Fibroblast of lung (primary cell): ENCODE measurements around the gene SART3. TPM values are rescaled to one million over a fixed set of nuclear protein-coding genes. Genes with fewer than 3 reads are reported as not detected.
"Not testable (repeated sequence)": the region's sequence is repeated elsewhere in the genome, so short reads cannot be mapped to it uniquely, and the experiment has no call there.

ENCODE experiments used
- DNase-seq, 2 donors: peaks; one replicate each; pipeline versions ENCODE4 v3.0.0 to v3.0.0-alpha.2; 2010; ENCODE audit warnings: low read depth in 2 of 2
- H2AFZ ChIP-seq: 2 replicates; pipeline ENCODE4 v1.5.1; 2012; ENCODE audit warnings: low read length, control low read depth, inconsistent platforms
- H3K27ac ChIP-seq: 2 replicates; pipeline ENCODE4 v1.5.1; 2011; ENCODE audit warnings: low read length, control low read depth; ENCODE audit not compliant: insufficient read depth
- H3K27me3 ChIP-seq: 2 replicates; pipeline ENCODE4 v1.5.1; 2011; ENCODE audit warnings: mild to moderate bottlenecking, low read length; ENCODE audit not compliant: control insufficient read depth, insufficient read depth
- H3K36me3 ChIP-seq: 2 replicates; pipeline ENCODE4 v1.5.1; 2011; ENCODE audit warnings: low read length; ENCODE audit not compliant: control insufficient read depth, insufficient read depth
- H3K4me1 ChIP-seq: 2 replicates; pipeline ENCODE4 v1.5.1; 2011; ENCODE audit warnings: low read length; ENCODE audit not compliant: control insufficient read depth, insufficient read depth; ENCODE audit errors: extremely low read depth
- H3K4me2 ChIP-seq: 2 replicates; pipeline ENCODE4 v1.5.1; 2011; ENCODE audit warnings: low read length, control low read depth; ENCODE audit not compliant: insufficient read depth; ENCODE audit errors: extremely low read depth
- H3K4me3 ChIP-seq, 4 experiments: fragments of 200-600 bp in 1 of 4; sonication (generic) in 1 of 4; replicated peaks in 1 of 4; 2 replicates each; pipeline ENCODE4 v1.5.1; 2011 to 2016; ENCODE audit warnings: low read length in 4 of 4, low read depth in 3 of 4, mild to moderate bottlenecking in 3 of 4, control low read depth in 2 of 4, inconsistent platforms in 1 of 4, mixed read lengths in 1 of 4; ENCODE audit not compliant: insufficient read depth in 1 of 4; ENCODE audit errors: control extremely low read depth in 1 of 4
- H3K79me2 ChIP-seq: 2 replicates; pipeline ENCODE4 v1.5.1; 2012; ENCODE audit warnings: mild to moderate bottlenecking, low read length, inconsistent platforms; ENCODE audit not compliant: control insufficient read depth, insufficient read depth
- H3K9ac ChIP-seq: 2 replicates; pipeline ENCODE4 v1.5.1; 2011; ENCODE audit warnings: mild to moderate bottlenecking, low read length, control low read depth; ENCODE audit not compliant: insufficient read depth
- H3K9me3 ChIP-seq: 2 replicates; pipeline ENCODE4 v1.5.1; 2012; ENCODE audit warnings: low read depth, low read length; ENCODE audit not compliant: control insufficient read depth, insufficient read depth
- H4K20me1 ChIP-seq: 2 replicates; pipeline ENCODE4 v1.5.1; 2011; ENCODE audit warnings: low read length; ENCODE audit not compliant: control insufficient read depth, insufficient read depth; ENCODE audit errors: extremely low read depth
- CTCF ChIP-seq, 2 donors: IDR thresholded peaks in 1 of 2; conservative IDR thresholded peaks in 1 of 2; 1 replicate in 1 of 2; 2 replicates in 1 of 2; pipeline ENCODE4 v1.5.1; 2011 to 2012; ENCODE audit warnings: low read length in 2 of 2, control low read depth in 1 of 2, inconsistent platforms in 1 of 2, low read depth in 1 of 2, mild to moderate bottlenecking in 1 of 2
- EZH2 ChIP-seq: IDR thresholded peaks from 2 replicates; pipeline ENCODE4 v1.5.1; 2012; ENCODE audit warnings: low read length, control low read depth, mild to moderate bottlenecking; ENCODE audit errors: missing control alignments
- polyA plus RNA-seq, 2 donors: library from polyadenylated mRNA; depleted of rRNA in 1 of 2; stranded (reverse) in 1 of 2; unstranded in 1 of 2; fragments of >200 nt; gene quantifications; 2 replicates each; pipeline ENCODE4 v1.2.1, GENCODE V29; 2011 to 2012; ENCODE audit warnings: missing spikeins in 1 of 2
- total RNA-seq: library from RNA; depleted of rRNA; stranded (reverse); fragments of >200 nt; gene quantifications from 2 replicates; pipeline ENCODE4 v1.2.1, GENCODE V29; 2014

Gene SART3
- total and polyA plus RNA-seq, 2 donors (not counting 1 experiment from before 2014, with no cell fraction given) = 15.5 to 157 TPM

- Histone ChIP-seq H3K9ac (no peak overlapping the region), H3K9me3 (no peaks in the 10 kb centered on the region), H2AFZ (no peak overlapping the region), H3K27me3 (no peaks in the 10 kb centered on the region), H4K20me1 (no peaks in the 10 kb centered on the region), H3K4me1 (peaks cover 15% of the 10 kb centered on the region), H3K4me3 (no peak overlapping the region), H3K79me2 (no peaks in the 10 kb centered on the region), H3K4me2 (no peak overlapping the region), H3K36me3 (no peaks in the 10 kb centered on the region), H3K27ac (no peak overlapping the region)
- TF ChIP-seq CTCF (conservative IDR thresholded peaks at IDR 0.05 in 1 of 2, IDR thresholded peaks at IDR 0.05 in 1 of 2; ENCODE audit: low read depth in 1 of 2, low read length in 2 of 2) (no peak), EZH2 (no peak)
- no peak for DNase-seq
These were observed 14.4 kb upstream of the SART3 start for GRCh38 chr12:108575199-108575912.

GRCh38 chr12:108574276-108574675 lies 13.3 kb upstream of the SART3 start:
- not testable (repeated sequence) for H3K9ac ChIP-seq, H2AFZ ChIP-seq
- H3K4me1 ChIP-seq = peaks cover 13% of the 10 kb centered on the region

GRCh38 chr12:108573317-108573716 lies 12.3 kb upstream of the SART3 start:
- Histone ChIP-seq H3K27ac (no peak overlapping the region), H3K4me3 (no peak overlapping the region), H4K20me1 (no peaks in the 10 kb centered on the region), H3K4me2 (no peak overlapping the region), H2AFZ (no peak overlapping the region), H3K9ac (no peak overlapping the region), H3K27me3 (no peaks in the 10 kb centered on the region), H3K36me3 (peaks cover 4% of the 10 kb centered on the region), H3K79me2 (no peaks in the 10 kb centered on the region), H3K4me1 (peaks cover 13% of the 10 kb centered on the region), H3K9me3 (no peaks in the 10 kb centered on the region)
- no peak for TF ChIP-seq EZH2
- DNase-seq = no peak

More at GRCh38 chr12:108574276-108574675, 13.3 kb upstream of the SART3 start:
- not testable (repeated sequence) for H3K27me3 ChIP-seq, DNase-seq, H3K4me2 ChIP-seq, H4K20me1 ChIP-seq, H3K36me3 ChIP-seq, H3K9me3 ChIP-seq, H3K79me2 ChIP-seq, H3K4me3 ChIP-seq, H3K27ac ChIP-seq

- H3K27ac ChIP-seq = no peak overlapping the region
- no peak overlapping the region for H2AFZ ChIP-seq
- H3K9me3 ChIP-seq = no peaks in the 10 kb centered on the region
- no peak overlapping the region for H3K9ac ChIP-seq
- H3K4me3 ChIP-seq = no peak overlapping the region
- no peak overlapping the region for H3K4me2 ChIP-seq
- H3K36me3 ChIP-seq = peaks cover 8% of the 10 kb centered on the region
- peaks cover 13% of the 10 kb centered on the region for H3K4me1 ChIP-seq
- H3K27me3 ChIP-seq = no peaks in the 10 kb centered on the region
- DNase-seq = peak in 1 of 2 donors; percentile 51
- TF ChIP-seq CTCF (conservative IDR thresholded peaks at IDR 0.05 in 1 of 2, IDR thresholded peaks at IDR 0.05 in 1 of 2; ENCODE audit: low read depth in 1 of 2, low read length in 2 of 2) (no peak), EZH2 (no peak)
- no peaks in the 10 kb centered on the region for H3K79me2 ChIP-seq
- H4K20me1 ChIP-seq = no peaks in the 10 kb centered on the region
These were observed 11.3 kb upstream of the SART3 start for GRCh38 chr12:108572166-108572790.
